HCEC 1CT (cell line): ENCODE results near the gene HNRNPF.

ENCODE experiments used
- DNase-seq: peaks from one replicate; pipeline ENCODE4 v3.0.0-alpha.2; 2017

Gene HNRNPF

GRCh38 chr10:43421201-43421507 is 12.2 kb upstream of the HNRNPF start:
- no peak for DNase-seq

DNA sequence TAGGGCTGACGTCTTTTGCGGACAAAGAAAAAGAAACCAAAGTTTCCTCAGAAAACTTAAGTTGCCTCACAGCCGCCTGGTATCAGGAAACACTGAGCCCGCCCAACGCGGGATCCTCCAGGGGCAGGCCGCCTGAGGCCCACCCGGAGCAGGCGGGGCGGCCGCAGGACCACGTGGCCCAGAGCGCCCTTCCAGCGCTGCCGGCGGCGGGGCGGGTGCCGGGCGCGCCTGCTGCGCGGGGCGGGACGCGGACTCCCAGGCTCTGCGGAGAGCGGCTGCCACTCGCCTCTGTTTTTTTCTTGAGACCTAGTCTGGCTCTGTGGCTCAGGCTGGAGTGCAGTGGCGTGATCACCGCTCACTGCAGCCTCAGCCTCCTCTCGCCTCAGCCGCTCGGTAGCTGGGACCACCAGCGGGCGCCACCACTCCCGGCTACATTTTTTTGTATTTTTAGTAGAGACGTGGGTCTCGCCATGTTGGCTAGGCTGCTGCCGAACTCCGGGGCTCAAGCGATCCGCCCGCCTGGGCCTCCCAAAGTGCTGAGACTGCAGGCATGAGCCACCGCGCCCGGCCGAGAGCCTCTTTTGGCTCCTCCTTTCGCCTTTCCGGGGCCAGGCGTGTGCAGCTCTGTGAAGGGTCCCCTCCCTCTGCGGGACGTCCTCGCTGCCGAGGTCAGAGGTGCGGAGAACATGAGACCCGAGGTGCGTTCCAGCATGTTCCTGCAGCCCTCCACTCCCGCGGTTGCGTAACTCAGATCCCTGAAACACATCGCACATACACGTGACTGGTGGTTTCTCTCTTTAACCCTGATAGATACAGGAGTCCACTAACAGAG is 11.6 kb upstream of the HNRNPF start:
- DNase-seq = peak; percentile 74

- no peak for DNase-seq
These were observed 11.0 kb upstream of the HNRNPF start for GRCh38 chr10:43419997-43420368.

DNA sequence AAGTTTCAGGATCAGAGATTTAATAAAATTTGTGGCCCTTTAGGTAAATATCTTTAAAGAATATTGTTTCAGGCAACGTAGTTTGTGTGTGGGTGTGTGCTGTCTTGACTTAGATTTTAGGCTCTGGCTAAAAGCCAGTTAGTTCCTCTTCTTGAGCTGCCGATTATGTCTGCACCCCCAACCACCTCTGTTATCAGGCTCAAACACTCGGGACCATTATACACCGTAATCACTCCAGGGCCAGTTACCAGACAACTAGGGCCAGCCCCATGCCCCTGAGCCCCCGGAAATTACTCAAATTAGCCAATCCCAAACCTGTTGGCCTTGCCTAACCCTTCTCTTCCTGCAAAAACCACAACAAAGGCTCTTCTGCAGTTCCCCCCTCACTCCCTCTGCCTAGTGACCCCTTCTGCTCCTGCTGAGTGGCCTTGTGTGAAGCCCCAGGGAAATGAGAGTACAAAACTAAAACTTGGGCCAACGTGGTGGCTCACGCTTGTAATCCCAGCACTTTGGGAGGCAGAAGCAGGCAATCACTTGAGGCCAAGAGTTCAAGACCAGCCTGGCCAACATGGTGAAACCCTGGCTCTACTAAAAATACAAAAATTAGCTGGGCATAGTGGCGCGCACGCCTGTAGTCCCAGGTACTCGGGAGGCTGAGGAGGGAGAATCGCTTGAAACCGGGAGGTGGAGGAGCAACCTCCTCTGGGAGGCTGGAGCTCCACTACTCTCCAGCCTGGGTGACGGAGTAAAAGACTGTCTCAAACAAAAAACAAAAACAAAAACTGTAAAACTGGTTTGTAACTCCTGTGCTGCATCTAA is 9.2 kb upstream of the HNRNPF start:
- no peak for DNase-seq

DNA sequence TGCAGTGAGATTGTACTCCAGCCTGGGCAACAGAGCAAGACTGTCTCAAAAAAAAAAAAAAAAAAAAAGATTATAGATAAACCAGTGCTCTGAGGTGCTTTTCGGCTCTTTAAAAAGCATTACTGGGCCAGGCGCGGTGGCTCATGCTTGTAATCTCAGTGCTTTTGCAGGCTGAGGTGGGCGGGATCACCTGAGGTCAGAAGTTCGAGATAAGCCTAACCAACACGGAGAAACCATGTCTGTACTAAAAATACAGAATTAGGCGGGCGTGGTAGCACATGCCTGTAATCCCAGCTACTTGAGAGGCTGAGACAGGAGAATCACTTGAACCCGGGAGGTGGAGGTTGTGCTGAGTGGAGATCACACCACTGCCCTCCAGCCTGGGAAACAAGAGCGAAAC is 6.6 kb upstream of the HNRNPF start:
- DNase-seq = no peak

GRCh38 chr10:43411536-43411935 is 2.5 kb upstream of the HNRNPF start:
- peak; percentile 19 for DNase-seq

DNA sequence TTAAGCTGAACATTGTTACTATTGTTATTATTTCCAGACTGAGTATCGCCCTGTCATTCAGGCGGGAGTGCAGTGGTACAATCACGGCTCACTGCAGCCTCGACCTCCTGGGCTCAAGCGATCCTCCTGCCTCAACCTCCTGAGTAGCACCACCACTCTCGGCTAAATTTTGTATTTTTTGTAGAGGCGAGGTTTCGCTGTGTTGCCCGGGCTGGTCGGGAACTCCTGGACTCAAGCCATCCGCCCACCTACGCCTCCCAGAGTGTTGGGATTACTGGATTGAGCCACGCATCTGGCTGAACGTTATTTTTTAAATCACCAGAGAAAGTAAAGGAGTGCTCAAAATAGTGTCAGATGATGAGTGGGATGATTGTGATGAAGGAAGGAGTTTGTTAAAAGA is 1.4 kb upstream of the HNRNPF start:
- no peak for DNase-seq

DNA sequence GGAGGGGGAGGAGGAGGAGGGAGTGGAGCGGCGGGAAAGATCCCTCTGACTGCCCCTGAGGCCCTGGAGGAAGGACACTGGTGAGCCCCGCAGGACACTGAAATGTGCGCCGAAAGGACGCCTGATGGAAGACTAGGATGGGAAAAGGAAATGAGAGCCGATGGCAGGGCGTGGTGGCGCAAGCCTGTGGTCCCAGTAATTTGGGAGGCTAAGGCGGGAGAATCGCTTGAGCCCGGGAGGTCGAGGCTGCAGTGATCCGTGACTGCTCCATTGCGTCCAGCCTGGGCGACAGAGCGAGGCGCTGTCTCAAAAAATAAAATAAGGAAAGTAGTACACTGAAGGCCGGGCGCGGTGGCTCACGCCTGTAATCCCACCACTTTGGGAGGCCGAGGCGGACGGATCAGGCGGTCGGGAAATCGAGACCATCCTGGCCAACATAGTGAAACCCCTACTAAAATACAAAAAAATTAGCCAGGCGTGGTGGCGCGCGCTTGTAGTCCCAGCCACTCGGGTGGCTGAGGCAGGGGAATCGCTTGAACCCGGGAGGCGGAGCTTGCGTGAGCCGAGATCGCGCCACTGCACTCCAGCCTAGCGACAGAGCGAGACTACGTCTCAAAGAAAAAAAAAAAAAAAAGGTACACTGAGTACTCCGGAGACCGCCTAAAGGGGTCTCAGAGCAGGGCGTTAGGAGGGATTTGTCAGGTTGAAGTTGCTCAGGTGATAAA is 561 bp upstream of the HNRNPF start:
- DNase-seq = no peak

DNA sequence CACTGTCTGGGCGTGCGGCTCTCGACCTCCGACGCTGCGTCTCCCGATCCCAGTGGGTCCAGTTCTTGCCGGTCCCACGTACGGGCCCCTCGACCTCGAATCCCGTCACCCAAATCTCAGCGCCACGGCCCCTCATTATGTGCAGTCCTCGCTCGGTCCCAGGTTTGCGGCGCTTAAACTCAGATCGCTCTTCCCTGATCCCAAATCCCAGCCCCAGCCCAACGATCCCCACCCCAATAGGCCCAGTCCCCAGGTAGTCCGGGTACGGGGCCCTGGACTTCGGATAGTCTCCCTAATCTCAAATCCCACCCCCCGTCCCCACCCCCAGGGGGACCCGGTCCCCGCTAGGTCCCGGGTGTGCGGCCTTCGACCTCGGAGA is 666 bp downstream of the HNRNPF start:
- no peak for DNase-seq

DNA sequence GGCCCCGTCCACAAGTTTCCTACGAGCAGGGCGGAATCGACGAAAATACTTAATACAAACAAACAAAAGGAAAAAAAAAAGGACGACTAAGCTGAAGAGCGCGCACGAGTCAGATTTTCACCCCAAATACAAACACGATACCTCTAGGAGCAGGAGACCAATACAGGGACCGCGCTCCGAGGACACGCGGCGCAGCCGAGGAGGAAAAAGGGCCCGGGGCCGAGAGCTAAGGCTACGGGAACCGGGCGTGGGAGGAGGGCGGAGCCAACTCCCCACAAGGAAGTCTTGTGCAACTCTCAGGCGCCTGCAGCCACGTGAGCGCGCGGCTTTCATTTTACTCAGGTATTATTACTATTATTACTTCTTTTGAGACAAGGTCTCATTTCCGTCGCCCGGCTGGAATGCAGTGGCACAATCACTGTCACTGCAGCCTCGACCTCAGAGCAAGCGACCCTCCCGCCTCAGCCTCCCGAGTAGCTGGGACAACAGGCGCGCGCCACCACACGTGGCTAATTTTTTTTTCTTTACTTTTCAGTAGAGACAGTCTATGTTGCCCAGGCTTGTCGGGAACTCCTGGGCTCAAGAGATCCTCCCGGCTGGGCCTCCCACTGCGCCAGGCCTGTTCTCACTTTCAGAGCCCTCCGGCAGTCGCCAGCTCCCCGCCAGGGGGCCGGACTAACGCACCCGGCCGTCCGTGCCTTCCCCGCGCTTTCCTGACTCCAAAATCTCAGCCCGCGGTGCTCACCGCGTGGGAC is 1.2 kb downstream of the HNRNPF start:
- DNase-seq = peak; percentile 90

- peak; percentile 43 for DNase-seq
These were observed 1.8 kb downstream of the HNRNPF start for GRCh38 chr10:43407148-43407575.

GRCh38 chr10:43404704-43405084 is 4.3 kb downstream of the HNRNPF start:
- DNase-seq = no peak

- DNase-seq = no peak
These were observed 4.9 kb downstream of the HNRNPF start for GRCh38 chr10:43403911-43404703.

- DNase-seq = no peak
These were observed 6.0 kb downstream of the HNRNPF start for GRCh38 chr10:43402880-43403452.

- DNase-seq = no peak
These were observed 6.8 kb downstream of the HNRNPF start for GRCh38 chr10:43402176-43402575.

DNA sequence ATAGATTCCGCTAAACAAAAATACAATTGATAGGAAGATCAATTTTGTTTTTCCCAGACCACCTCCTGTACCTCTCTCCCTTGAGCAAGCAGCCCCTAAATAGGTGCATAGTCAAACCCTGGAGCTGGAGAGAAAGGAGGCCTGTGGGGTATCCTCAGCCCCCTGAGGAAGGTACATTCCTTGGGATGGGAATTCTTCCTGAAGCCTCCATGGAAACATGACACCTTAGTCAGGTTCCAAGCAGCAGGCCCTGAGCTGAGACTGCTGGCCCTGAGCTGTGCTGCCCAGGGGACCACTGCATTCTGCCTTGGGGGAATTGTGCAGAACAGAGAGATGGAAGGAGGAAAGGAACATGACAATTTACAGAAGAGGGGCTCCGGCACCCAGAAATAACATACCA is 7.4 kb downstream of the HNRNPF start:
- no peak for DNase-seq

DNA sequence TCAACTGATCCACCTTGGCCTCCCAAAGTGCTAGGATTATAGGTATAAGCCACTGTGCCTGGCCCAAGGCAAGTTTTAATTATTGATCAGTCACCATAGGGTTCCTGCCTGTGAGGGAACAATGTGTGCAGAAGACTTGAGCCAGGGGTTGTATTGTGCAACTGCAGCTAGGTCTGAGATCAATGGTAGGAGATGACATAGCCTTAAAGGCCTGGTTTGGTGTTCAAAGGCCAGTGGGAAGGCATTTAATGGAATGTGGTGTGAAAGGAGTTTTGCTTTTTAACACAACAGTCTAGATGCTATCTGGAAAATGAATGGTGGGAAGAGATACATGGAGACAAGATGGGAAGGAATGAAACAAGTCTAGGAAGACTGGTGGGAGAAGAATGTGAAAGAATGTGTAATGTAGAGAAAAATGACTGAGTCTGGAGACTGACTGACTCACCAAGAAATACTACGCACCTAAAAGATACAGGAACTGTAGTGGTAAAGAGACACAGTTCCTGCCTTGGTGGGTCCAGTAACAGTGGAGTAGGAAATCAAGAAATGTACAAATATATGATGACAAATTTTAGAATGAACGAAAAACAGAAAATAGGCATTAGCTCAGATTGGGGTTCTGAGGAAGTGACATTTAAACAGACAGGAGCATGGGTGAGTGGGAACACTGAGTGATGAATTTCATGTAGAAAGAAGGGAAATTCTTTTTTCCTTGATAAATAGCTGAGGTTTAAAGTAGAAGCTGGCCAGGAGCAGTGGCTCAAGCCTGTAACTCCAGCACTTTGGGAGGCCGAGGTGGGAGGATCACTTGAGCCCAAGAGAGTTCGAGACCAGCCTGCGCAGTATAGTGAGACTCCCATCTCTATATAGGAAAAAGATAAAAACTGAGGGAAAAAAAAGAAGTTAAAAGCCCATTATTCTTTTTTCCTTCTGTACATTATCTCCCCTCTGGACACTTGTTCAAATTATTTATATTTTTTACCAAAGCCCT is 9.4 kb downstream of the HNRNPF start:
- peak; percentile 58 for DNase-seq

DNA sequence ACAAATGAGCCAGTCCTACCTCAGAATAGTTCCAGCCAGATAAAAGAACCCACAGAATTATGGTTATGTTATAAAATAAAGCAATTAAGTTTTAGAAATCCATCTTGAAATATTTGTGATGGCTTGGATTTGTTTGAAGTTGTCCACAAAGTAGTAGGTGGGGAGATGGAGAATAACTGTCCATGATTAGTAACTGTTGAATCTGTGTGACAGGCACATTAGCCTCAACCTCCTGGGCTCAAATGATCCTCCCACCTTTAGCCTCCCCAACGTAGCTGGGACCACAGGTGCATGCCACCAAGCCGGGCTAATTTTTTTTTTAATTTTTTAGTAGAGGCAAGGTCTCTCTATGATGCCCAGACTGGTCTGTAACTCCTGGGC is 10.1 kb downstream of the HNRNPF start:
- DNase-seq = no peak

DNA sequence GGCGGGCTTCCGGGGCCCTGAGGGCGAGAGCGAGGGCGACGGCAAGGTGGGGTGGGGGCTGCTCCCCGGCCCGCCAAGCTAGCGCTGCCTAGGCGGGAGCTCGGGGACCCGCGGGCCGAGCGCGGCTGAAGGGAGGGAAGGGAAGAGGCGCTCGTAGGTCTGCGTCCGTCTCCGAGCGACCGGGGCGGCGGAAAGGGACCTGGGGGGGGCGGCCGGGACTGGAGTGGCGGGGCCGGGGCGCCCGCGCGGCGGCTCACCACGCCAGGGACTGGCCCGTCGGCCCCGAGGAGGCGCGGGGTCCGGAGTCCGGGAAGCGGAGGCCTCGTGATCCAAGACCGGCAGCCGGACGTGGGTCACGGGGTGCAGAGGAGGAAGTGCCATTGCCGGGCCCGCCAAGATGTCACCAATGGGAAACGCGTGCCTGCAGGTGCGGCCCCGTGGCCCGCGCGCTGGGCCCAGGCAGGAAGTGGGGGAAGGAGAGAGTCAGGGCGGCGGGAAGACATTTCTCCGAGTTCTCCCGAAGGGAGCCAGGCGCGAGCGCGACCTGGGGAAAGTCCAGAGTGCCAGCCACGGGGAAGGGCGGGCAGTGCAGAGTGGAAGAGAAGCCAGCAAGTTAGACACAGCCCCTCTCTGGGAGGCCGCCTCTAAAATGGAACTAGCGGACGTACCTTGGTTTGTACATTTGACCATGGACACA is 11.9 kb downstream of the HNRNPF start:
- DNase-seq = peak; percentile 85
